CD4-positive, alpha-beta T cell treated with Interleukin-2 at 100 ng/mL for 4 hours (primary cell): ENCODE measurements around the gene SLC25A21.

Experiments
- DNase-seq: peaks from one replicate; pipeline ENCODE4 v3.0.0-alpha.2; 2020; ENCODE audit warnings: low spot score

SLC25A21 gene

GRCh38 chr14:37142835-37143401 lies 29.5 kb downstream of the SLC25A21 start:
- no peak for DNase-seq

- DNase-seq: no peak
These were observed 32.2 kb downstream of the SLC25A21 start for GRCh38 chr14:37140176-37140575.

DNA sequence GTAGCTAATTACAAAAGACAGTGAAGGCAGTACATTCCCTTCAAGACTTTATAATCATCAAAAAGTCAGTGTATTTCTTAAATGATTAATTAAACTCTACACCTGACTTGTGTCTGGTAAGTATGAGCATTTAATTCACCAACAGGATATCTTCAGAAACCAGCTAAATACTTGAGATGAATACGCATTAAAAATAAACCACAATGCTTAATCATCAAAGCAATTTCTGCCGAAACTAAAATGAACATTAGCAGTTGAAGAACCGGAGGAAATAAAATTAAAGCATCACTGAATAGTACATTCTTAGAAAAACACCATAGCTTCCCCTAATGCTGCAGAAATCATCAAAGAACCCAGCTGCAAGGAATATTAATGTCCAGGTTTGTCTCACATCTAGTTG lies 32.7 kb downstream of the SLC25A21 start:
- no peak for DNase-seq

- DNase-seq: no peak
These were observed 33.5 kb downstream of the SLC25A21 start for GRCh38 chr14:37138898-37139297.

GRCh38 chr14:37133284-37133913 lies 39.0 kb downstream of the SLC25A21 start:
- no peak for DNase-seq

DNA sequence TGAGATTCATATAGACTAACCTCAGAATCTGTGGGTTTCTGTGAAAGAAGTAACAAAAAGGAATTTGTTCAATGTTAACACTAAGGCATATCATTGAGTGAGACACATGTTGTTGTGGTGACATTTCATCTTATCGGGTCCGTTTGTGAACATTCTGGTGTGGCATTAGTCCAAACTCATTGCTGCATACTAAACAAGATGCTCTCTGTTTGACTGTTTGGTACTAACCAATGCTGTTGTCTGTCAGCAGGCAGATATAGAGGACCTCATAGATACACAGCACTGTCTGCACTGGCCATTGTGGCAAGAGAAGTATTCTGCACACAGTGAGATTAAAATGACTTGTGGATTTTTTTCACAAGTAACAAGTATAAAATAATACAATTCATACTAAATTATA lies 41.2 kb downstream of the SLC25A21 start:
- DNase-seq: no peak

DNA sequence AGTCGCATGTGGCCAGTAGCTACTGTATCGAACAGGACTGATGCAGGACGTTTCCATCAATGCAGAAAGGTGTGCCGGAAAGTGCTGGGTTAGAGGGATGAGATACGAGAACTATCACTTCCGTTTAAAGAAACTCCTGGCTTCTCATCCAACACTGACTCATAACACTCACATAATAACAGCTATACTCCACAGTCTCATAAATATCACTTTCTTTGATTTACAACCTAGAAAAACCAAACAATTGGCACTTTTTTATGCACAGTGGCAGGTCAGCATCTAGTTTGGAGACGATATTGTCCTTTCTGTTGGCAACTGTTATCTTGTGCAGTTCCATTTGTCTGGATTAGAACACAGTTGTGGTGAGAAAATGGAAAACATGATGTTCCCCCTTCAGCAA lies 43.4 kb downstream of the SLC25A21 start:
- DNase-seq: no peak

- DNase-seq: no peak
These were observed 47.8 kb downstream of the SLC25A21 start for GRCh38 chr14:37124614-37125013.

DNA sequence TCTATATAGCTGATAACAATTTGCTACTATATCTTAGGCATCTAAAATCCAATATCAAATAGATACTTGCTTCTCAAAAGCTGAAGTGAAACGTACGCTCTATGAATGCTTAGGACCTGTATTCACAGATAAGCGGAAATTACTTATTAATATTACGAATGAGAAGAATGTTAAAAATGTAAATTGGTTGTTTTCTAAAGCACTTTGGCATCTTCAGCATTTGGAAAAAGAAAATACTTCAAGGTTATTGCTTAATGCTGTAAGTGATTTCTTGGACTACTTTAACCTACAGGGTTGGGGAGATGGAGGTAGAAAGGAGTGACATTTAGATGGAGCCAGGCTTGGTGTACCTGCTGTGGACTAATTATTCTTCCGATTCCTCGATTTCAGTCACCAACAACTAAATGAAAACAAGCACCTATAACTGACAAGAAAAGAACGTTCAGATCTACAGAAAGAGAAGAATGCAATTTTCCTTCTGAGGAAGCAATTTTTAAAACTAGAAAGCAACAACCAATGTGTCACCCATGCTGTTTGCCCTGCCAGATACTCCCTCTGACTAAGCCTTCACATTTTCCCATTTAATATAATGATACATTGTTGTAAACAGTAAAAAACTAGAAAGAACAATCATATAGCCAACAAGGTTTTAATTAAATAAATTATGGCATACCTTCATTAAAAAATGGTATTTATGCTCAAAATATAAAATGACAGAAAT lies 49.3 kb downstream of the SLC25A21 start:
- no peak for DNase-seq

GRCh38 chr14:37122288-37122687 lies 50.1 kb downstream of the SLC25A21 start:
- no peak for DNase-seq

DNA sequence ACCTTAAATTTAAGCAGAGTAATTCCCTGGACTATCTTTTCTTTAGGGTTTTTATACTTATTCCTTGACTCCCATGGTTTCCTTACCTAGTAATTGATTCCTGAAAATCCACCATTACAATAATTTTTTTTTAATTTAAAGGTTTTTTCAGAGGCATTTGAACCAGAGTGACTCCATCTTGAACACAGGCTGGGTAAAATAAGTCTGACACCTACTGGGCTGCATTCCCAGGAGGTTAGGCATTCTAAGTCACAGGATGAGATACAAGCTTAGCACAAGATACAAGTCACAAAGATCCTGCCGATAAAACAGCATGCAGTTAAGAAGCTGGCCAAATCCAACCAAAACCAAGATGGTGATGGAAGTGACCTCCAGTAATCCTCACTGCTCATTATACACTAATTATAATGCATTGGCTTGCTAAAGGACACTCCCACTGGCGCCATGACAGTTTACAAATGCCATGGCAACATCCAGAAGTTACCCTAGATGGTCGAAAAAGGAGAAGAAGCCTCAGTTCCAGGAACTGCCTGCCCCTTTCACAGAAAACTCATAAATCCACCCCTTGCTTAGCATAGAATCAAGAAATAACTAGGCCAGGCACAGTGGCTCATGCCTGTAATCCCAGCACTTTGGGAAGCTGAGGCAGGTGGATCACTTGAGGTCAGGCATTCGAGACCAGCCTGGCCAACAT lies 53.6 kb downstream of the SLC25A21 start:
- DNase-seq: no peak

DNA sequence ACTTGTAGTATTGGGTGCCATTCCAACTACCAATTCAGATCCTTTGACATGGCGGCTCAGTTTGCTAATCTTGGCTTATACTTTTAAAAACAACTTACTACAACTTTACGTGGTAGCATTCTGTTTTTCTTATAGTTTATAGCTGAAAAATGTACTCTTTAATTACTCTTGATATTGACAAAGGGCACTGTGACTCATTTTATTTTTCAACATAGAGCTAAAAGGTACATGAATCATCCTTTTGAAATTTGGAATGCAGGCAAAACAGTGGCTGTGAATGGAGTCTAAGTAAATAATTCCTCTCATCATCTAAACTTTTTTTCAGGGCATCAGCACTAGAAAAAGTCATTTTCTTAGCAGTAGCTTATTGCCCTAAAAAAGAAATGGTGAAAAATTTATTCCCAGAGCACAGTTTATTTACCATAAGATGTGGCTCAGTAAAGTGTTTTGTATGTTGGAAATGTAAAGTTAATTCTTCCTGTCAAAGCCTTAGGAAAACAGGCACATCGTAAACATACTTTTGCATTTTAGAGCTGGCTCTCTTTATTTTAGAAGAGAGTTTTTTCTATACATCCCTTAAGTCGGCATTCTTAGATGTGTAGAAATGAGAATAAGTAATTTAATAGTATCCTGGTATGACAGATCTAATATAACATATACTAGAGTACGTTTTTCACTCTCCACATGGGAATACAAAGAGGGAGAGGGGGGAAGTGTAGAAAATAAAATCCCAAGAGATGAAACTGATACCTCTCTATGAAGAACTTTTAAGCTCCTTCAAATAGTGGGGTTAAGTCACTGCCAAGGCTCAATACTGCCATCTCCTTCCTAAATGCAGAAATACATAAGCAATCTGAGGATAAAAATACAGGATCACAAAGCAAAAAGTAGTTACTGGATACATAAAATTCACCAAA lies 55.2 kb downstream of the SLC25A21 start:
- no peak for DNase-seq

DNA sequence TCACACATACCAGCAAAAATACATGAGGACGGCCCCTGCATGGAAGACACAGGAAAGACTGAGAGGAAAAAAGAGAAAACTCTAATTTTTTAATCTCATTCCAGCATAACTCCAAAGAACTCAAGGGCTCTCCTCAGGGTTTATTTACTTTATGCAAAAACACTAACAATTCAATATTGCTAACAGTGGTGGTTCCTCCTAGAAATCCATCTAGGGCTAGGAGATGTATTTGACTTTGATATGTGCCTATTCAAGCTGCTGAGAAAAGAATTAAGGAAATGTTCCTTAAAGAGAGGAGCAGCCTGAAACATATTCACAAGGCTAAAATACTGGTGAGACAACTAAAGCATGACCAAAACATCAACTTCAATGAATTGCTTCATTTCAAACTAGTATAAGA lies 57.0 kb downstream of the SLC25A21 start:
- DNase-seq: no peak

- DNase-seq: no peak
These were observed 57.8 kb downstream of the SLC25A21 start for GRCh38 chr14:37114559-37114958.

- no peak for DNase-seq
These were observed 58.4 kb downstream of the SLC25A21 start for GRCh38 chr14:37114002-37114401.

GRCh38 chr14:37098132-37098531 lies 74.3 kb downstream of the SLC25A21 start:
- no peak for DNase-seq

DNA sequence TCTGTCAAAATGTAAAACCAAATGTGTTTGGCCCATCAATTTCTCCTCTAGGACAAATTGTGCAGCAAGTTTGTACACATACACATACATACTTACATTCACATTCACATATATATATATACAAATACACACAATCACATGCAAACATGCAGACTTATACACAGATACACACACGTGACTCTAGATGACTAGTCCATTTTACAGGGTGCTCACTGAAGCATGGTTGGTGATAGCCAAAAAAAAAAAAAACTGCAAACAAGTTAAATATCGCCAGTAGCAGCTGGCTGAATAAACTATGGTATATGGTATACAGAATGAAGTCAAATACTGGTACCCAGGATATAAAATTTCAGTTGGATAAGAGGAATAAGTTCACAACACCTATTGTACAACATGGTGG lies 77.9 kb downstream of the SLC25A21 start:
- DNase-seq: no peak

DNA sequence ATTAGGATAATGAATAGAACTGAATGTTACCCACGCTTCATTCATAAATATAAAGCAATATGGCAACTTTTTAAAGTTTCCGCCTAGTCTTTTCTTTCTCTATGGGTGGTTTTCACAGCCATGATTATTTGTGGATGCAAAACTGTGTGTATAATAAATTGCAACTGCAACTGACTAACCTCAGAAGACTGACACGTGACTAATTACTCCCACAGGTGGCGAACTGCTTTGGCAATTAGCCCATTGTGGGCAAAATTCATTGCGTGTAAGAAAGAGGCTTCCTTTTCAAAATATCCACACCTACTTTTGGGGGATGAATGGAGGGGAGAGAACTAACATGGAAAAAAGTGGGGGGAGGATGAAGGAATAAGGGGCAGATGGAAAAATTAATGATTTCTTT lies 79.0 kb downstream of the SLC25A21 start:
- no peak for DNase-seq

DNA sequence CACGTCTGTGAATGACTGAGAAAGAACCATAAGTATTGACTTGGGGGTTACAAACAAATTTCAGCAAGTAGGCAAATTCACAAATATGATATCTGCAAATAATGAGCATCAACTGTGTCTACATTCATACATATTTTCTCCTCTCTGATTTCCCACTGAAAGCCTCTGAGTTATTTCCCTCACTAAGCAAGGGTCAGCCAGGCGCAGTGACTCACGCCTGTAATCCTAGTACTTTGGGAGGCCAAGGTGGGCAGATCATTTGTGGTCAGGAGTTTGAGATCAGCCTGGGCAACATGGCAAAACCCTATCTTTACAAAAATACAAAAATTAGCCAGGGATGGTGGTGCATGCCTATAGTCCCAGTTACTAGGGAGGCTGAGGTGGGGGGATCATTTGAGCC lies 80.8 kb downstream of the SLC25A21 start:
- DNase-seq: no peak

GRCh38 chr14:37090026-37090425 lies 82.4 kb downstream of the SLC25A21 start:
- DNase-seq: no peak

DNA sequence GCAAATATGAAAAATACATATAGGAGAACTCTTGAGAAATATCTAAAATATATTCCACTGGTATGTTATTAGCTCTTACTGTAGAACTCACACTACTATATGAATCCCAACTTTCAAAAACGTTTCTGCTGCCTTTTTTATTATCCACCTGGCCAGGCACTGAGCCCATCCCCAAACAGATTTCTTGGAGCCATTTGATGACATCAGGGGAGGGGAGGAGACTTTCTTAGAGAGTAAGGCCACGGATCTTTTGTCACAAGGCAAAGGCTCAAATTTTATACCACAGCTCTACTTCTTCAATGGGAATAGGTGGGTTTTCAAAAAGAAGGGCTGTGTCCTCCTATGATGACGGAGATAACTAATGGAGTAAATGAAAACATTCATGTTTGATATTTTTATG lies 83.0 kb downstream of the SLC25A21 start:
- DNase-seq: no peak
